Subcutaneous adipose tissue (tissue), 4 donors: ENCODE data around the gene ATXN1. TPM values are rescaled to one million over a fixed set of nuclear protein-coding genes. Genes with fewer than 3 reads are reported as not detected.

Experiments
- total RNA-seq, 4 donors: library from RNA; depleted of rRNA; stranded (reverse); fragments of >200 nt; gene quantifications; one replicate each; pipeline ENCODE4 v1.1.0, GENCODE V29; 2016
- TF ChIP-seq, protein P1 (sequence below): fragments of 450-650 bp; IDR thresholded peaks from one replicate; pipeline ENCODE4 v1.5.1; 2016; ENCODE audit warnings: low read depth, mild to moderate bottlenecking, control low read depth, antibody characterized with exemption, moderate library complexity

The ATXN1 gene
- total RNA-seq, 4 donors from 2014 or later = 27.1 to 35.6 (median 35.1) TPM

DNA sequence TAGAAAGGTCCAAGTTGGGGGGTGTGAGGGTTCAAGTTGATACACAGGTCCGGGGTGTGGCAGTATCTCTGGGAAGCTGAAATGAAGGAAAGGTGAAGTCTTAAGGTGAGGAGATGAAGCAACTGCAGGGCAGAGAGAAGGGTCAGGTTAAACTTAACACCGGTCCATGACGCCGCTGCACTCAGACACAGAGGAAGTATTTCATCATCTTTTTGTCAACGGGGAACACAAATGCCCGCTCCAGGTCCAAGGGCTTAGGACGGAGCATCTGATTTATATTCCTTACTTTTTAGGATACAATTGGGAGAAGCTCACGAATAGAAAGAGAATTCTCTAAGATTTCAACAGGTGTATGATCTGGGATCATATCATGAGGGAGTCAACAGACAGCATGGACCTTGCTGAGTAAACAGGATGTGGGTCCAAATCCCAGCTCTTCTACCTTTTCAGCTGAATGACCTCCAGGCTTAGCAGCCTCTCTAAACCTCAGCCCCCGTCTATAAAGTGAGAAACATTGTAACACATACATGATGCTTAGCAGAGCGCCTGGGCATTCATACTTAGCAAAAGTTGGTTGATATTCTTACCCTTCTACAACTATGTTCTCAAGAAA, 197.5 kb downstream of the ATXN1 start:
- TF ChIP-seq, protein P1, sequence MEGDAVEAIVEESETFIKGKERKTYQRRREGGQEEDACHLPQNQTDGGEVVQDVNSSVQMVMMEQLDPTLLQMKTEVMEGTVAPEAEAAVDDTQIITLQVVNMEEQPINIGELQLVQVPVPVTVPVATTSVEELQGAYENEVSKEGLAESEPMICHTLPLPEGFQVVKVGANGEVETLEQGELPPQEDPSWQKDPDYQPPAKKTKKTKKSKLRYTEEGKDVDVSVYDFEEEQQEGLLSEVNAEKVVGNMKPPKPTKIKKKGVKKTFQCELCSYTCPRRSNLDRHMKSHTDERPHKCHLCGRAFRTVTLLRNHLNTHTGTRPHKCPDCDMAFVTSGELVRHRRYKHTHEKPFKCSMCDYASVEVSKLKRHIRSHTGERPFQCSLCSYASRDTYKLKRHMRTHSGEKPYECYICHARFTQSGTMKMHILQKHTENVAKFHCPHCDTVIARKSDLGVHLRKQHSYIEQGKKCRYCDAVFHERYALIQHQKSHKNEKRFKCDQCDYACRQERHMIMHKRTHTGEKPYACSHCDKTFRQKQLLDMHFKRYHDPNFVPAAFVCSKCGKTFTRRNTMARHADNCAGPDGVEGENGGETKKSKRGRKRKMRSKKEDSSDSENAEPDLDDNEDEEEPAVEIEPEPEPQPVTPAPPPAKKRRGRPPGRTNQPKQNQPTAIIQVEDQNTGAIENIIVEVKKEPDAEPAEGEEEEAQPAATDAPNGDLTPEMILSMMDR = no peak

DNA sequence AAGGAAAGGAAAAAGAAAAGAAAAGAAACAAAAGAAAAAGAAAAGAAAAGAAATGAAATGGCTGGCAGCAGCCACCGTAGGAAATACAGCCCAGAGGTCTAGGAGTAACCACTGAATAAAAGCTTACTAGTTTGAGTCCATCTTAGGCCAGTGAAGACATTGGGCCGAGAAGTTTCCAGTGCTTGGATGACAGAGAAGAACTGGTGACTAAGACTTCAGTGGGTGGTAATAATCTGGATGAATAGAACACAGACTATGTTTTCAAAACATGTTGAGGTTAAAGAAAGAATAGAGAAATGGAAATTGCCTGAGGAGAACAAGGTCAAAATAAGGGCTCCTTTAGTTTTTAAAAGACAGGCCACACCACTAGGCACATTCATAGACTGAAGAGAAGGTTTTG, 198.8 kb downstream of the ATXN1 start:
- TF ChIP-seq, protein P1 = no peak

DNA sequence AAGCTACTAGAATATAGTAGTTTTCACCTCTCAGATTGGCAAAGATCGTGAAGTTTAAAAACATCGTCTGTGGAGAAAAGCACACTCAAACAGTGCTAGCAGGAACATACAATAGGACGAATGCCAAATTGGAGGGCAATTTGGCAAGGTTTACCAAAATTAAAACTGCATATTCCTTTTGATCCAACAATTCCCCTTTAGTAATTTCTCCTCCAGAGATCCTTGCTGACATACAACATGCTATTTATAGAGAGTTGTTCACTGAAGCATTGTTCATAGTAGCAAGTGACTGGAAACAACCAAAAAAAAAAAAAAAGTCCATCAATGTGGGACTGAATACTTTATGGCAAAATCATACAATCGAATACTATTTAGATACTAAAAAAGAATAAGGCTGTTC, 202.2 kb downstream of the ATXN1 start:
- TF ChIP-seq, protein P1 = no peak

DNA sequence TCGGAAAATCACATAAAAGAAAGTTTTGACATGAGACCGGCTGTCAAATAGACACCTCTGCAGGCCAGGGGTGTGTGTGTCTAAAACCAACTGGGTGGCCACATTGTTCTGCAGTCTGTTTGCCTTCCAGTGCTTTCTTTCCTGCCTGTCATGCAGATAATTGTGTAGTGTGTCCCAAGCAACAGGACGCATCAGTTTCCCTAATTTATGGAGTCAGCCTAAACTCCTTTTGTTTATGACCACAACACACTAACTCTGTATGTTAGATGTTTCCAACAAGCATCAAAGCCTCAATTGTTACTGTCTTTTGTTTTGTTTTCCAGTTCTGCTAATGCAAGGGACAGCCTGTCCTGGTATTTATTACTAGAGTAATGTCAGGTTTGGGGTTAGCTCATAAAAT, 205.7 kb downstream of the ATXN1 start:
- TF ChIP-seq, protein P1 = no peak

DNA sequence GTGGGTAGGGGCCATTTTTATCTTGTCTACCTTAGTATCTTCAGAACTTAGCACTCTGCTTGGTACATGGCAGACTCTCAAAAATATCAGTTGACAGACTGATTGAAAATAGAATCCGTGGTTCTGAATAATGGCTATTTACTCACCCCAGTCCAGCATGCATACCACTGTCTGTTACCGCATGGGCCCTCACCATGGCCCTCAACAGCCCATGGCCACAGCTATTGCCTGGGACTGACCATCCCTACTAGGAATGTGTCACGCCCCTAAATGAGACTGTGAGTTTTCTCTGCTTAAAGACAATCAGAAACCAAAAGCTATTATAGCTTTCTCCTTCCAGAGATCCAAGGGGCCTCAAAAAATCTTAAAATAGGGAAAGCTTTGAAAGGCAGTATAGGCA, 207.7 kb downstream of the ATXN1 start:
- TF ChIP-seq, protein P1 = no peak

DNA sequence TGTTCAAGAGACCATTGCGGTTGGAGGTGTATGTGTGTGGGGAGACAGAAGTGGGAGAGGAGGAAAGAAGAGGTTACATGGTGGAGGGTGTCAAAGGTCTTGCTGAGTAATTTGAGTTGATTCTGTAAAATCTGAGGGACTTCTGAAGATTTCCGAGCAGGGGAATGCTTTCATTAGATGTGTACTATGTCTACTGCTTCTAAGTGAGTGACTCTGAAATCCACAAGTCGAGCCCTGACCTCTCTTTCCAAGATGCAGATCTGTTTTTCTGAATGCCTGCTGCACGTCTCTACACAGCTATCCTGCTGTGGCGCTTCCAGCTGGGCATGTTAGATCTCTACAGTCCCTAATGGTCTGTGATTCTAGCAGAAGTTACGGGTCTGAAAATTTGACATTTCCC, 209.8 kb downstream of the ATXN1 start:
- TF ChIP-seq, protein P1 = no peak

DNA sequence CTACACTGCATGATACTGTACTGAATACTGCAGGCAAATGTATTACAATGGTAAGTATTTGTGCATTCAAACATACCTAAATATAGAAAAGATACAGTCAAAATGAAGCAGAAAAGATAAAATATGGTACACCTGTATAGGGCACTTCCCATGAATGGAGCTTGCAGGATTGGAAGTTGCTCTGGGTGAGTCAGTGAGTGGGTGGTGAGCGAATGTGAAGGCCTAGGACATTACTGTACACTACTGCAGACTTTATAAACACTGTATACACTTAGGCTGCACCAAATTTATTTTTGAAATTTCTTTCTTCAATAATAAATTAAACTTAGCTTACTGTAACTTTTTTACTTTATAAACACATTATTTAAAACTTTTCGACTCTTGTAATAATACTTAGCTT, 213.1 kb downstream of the ATXN1 start:
- TF ChIP-seq, protein P1 = no peak
